Stimulated activated naive CD8-positive, alpha-beta T cell treated with anti-CD3 and anti-CD28 coated beads, Interleukin-15, amount 100 ng/mL, for 72 hours (primary cell): ENCODE results near the gene SLC10A4.

Experiments
- ATAC-seq: fragments of 150-1000 bp; cut with Tn5 transposase; 2 replicates; pipeline ENCODE4 v1.10.0; 2021; ENCODE audit warnings: mild to moderate bottlenecking, moderate library complexity
- DNase-seq, 2 donors: peaks; one replicate each; pipeline ENCODE4 v3.0.0; 2021 to 2022
- H3K27ac Mint-ChIP-seq, 2 donors: one replicate each; pipeline ENCODE4 v1.8.0; 2022; ENCODE audit warnings: mild to moderate bottlenecking in 2 of 2, mixed read lengths in 2 of 2, moderate library complexity in 2 of 2
- H3K27me3 Mint-ChIP-seq: one replicate; pipeline ENCODE4 v1.8.0; 2022; ENCODE audit warnings: mixed read lengths
- H3K4me1 Mint-ChIP-seq: one replicate; pipeline ENCODE4 v1.8.0; 2022; ENCODE audit warnings: mild to moderate bottlenecking, mixed read lengths
- H3K4me3 Mint-ChIP-seq, 2 donors: one replicate each; pipeline ENCODE4 v1.8.0; 2022; ENCODE audit warnings: mild to moderate bottlenecking in 2 of 2, mixed read lengths in 2 of 2, moderate library complexity in 1 of 2
- H3K9me3 Mint-ChIP-seq, 2 donors: one replicate each; pipeline ENCODE4 v1.8.0; 2022; ENCODE audit warnings: mixed read lengths in 2 of 2

The SLC10A4 gene

DNA sequence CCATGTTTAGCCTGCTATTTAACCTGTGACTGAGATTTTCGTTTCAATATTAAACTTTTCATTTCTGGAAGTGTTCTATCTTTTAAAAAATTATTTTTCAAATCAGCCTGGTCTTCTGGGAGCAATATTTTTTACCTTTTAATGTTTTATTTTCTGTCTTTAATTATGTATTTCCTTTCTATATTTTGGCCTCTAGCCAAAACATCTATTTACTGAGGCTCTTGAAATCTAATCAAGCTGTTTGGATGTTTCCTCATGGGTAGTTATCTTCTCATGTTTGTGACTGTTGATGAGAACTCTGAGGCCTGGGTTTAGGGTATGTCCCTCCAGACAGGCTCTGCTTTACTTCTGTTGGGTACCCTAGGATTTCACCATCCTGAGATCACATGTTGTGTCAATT lies 10.3 kb upstream of the SLC10A4 start:
- no peak for DNase-seq
- ATAC-seq = no peak
- peaks cover 7% of the 10 kb centered on the region for H3K4me1 Mint-ChIP-seq
- H3K27me3 Mint-ChIP-seq = peaks cover 27% of the 10 kb centered on the region
- no peaks in the 10 kb centered on the region for H3K9me3 Mint-ChIP-seq
- no peak overlapping the region for H3K4me3 Mint-ChIP-seq
- no peak overlapping the region for H3K27ac Mint-ChIP-seq

DNA sequence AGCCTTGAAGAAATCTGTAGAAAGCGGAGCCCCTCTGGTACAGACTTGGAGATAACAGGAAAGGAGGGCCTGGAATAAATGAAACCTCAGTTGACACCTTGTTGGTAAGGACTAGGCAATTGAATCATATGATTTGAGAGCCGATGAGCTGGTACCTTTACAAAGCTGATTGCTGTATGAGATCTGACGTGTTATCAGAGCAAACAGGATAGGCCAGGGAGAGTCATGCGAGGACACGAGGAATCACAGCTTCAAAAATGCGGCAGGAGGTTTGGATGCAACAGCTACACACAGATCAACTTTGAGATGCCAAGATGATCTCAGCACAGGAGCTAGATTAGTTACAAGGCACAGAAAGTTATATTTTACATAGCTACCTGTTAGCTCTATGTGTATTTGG lies 7.4 kb upstream of the SLC10A4 start:
- Mint-ChIP-seq H3K4me1 (peaks cover 7% of the 10 kb centered on the region), H3K4me3 (no peak overlapping the region), H3K27me3 (peaks cover 19% of the 10 kb centered on the region), H3K9me3 (no peaks in the 10 kb centered on the region), H3K27ac (no peak overlapping the region)
- DNase-seq (no peak), ATAC-seq (no peak)

DNA sequence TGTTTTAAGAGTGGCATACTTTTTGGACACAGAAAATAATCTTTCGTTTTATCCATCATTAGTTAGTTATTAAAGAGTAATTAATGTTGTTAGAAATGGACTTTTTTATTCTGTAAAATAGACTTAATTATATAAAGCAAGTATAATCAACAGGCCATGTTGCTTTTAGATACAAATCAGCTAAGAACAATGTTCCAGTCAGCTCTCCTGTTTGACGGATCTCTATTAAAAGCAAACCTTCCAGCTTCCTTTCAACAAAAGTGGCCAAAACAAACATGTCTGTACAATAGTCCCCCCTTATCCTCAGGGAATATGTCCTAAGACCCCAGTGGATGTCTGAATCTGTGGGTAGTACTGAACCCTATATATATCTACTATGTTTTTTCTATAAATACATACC lies 4.9 kb upstream of the SLC10A4 start:
- Mint-ChIP-seq H3K4me1 (peaks cover 7% of the 10 kb centered on the region), H3K9me3 (no peaks in the 10 kb centered on the region), H3K27ac (no peak overlapping the region), H3K4me3 (no peak overlapping the region), H3K27me3 (peaks cover 39% of the 10 kb centered on the region)
- no peak for DNase-seq
- no peak for ATAC-seq

DNA sequence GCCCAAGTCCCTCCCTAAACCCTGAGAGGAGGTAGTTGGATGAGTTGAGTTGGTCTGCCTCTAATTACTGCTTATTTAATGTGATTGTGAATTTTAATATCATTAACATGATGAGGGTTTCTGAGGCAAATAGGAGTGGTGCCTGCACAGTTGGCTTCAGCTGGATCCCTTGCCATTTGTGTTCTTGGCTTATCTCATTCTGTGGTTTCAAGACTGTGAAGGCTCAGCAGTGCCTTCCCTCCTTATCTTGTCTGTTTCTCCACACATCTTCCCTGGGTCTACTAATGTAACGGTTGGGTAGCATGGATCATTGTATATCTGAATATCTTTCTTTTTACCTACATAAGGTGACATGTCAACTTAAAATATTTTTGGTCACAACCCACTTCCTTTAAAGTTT lies 1.6 kb upstream of the SLC10A4 start:
- no peak for DNase-seq
- Mint-ChIP-seq H3K27me3 (peaks cover 64% of the 10 kb centered on the region), H3K9me3 (no peaks in the 10 kb centered on the region), H3K4me3 (no peak overlapping the region), H3K4me1 (peaks cover 22% of the 10 kb centered on the region), H3K27ac (no peak overlapping the region)
- ATAC-seq = no peak

DNA sequence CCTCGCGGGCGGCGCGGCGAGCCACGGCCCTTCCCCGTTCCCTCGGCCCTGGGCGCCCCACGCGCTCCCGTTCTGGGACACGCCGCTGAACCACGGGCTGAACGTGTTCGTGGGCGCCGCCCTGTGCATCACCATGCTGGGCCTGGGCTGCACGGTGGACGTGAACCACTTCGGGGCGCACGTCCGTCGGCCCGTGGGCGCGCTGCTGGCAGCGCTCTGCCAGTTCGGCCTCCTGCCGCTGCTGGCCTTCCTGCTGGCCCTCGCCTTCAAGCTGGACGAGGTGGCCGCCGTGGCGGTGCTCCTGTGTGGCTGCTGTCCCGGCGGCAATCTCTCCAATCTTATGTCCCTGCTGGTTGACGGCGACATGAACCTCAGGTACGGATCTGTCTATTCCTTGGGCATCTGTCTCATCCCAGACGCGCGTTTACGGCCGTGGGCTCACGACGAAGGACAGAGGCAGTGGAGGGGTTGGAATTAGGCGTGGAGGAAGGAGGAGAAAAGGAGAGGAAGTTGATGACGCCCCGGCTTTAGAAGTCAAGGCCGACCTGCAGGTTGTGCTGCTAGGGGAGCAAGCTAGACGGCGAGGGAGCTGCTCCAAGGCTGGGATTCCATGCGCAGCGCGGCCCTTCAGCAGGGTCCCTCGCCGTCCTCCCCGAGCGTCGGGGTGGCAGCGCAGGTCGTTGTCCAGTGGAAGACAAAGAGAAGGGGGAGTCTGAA lies 792 bp downstream of the SLC10A4 start:
- no peak overlapping the region for H3K27ac Mint-ChIP-seq

DNA sequence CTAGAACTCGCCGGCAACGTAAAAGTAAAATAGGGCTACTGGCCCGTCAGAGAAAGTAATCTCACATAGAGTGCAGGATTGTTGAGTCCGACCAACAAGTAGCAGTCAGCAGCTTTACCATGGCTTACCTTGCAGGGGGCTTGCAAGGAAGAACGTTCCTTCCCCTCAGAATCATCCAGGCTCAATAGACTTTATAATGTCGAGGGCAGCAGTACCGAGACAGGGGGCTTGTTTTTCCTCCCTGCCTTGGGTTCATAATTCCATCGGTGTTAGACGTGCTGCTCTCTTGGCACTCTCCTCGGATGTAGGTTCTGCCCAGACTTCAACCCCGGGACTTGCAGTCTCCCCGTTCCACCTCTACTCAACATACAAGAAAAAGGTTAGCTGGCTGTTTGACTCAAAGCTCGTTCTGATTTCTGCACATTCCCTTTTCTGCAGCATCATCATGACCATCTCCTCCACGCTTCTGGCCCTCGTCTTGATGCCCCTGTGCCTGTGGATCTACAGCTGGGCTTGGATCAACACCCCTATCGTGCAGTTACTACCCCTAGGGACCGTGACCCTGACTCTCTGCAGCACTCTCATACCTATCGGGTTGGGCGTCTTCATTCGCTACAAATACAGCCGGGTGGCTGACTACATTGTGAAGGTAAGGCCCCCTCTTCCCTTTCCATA lies 1.5 kb downstream of the SLC10A4 start:
- peaks cover 83% of the 10 kb centered on the region for H3K27me3 Mint-ChIP-seq
- DNase-seq = no peak
- H3K27ac Mint-ChIP-seq = no peak overlapping the region
- H3K9me3 Mint-ChIP-seq = no peaks in the 10 kb centered on the region
- peak overlapping the region; percentile 52 to 81 for H3K4me3 Mint-ChIP-seq
- peaks cover 17% of the 10 kb centered on the region for H3K4me1 Mint-ChIP-seq
- no peak for ATAC-seq

More for the DNA sequence above, 792 bp downstream of the SLC10A4 start:
- DNase-seq = no peak
- Mint-ChIP-seq H3K27me3 (peaks cover 76% of the 10 kb centered on the region), H3K4me1 (peaks cover 14% of the 10 kb centered on the region), H3K4me3 (peak overlapping the region; percentile 52 to 81), H3K9me3 (no peaks in the 10 kb centered on the region)
- ATAC-seq = peak; percentile 71

DNA sequence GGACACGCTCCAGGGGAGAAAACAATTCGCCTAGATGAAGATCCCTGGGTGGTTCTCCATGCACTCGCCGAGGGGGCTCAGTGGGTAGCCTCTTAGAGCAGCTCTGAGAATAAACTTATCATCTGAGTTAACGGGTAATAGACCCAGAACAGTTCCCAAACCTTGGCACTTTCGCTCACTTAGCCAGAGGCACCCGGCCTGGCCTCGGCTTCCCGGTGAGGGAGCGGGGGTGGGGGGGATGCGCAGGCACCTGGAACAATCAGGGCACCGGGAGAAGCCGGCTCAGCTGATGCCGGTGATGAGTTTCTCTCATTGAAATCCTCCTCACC lies 6.5 kb downstream of the SLC10A4 start:
- H3K9me3 Mint-ChIP-seq = no peaks in the 10 kb centered on the region
- no peak overlapping the region for H3K27ac Mint-ChIP-seq
- peaks cover 69% of the 10 kb centered on the region for H3K27me3 Mint-ChIP-seq
- DNase-seq (no peak), ATAC-seq (no peak)
- H3K4me3 Mint-ChIP-seq = peak overlapping the region; percentile 75 to 77
- peaks cover 11% of the 10 kb centered on the region for H3K4me1 Mint-ChIP-seq

DNA sequence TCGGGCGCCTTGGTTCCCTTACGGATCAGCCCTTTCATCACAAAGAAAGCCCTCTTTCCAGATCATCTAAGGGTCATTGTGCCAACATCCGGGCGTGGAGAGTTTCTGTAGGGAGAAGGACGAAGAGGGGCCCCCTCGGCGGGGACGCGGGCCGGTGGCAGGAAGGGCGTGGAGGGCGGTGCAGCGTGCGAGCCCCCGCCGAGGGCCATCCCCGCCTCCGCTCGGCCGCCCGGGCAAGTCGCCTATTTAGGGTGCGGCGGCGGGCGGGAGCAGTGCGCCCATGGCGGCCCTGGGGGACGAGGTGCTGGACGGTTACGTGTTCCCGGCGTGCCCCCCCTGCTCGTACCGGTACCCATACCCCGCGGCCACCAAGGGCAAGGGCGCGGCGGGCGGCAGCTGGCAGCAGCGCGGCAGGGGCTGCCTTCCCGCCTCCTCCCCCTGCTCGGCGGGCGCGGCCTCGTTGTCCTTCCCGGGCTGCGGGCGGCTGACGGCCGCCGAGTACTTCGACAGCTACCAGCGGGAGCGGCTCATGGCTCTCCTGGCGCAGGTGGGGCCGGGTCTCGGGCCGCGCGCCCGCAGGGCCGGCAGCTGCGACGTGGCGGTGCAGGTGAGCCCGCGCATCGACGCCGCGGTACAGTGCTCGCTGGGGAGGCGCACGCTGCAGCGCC lies 7.0 kb downstream of the SLC10A4 start, which contains the start of gene ZAR1:
Gene ZAR1, plus strand, starts transcription at position 241 of the 668 bp plus-strand sequence. Its CDS starts 40 bp downstream, at position 281.
- Mint-ChIP-seq H3K27me3 (peaks cover 64% of the 10 kb centered on the region), H3K27ac (no peak within 1 kb of the TSS), H3K9me3 (no peaks in the 10 kb centered on the region), H3K4me1 (peaks cover 6% of the 10 kb centered on the region), H3K4me3 (peak within 1 kb of the TSS; percentile 75 to 77)
- peak; percentile 62 for ATAC-seq
- no peak for DNase-seq

DNA sequence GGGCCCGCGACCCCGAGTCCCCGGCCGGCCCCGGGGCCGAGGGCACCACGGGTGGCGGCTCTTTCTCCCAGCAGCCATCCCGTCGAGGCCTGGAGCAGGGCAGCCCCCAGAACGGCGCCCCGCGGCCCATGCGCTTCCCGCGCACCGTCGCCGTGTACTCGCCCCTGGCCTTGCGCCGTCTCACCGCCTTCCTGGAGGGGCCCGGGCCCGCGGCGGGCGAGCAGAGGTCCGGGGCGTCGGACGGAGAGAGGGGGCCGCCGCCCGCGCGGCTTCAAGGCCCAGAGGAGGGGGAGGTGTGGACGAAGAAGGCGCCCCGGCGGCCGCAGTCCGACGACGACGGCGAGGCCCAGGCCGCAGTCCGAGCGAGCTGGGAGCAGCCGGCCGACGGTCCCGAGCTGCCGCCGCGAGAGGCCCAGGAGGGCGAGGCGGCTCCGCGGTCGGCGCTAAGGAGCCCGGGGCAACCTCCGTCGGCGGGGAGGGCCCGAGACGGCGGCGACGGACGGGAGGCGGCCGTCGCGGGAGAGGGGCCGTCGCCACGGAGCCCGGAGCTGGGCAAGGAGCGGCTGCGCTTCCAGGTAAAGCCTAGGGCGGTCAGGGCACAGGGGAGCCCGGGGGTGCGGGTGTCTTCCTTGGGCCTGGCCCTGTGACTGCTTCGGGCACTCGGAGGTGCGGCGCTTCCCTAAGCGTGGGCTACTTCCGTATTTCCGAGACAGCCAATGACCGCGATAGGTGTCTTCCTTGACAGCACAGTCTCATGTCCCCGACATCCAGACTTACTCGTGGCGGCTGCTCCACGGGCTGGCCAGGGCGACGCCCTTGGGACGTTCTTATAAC lies 7.8 kb downstream of the SLC10A4 start:
- peak overlapping the region in 1 of 2 donors; percentile 35 for H3K4me3 Mint-ChIP-seq
- H3K27ac Mint-ChIP-seq = no peak overlapping the region
- ATAC-seq (peak; percentile 46), DNase-seq (no peak)
- H3K9me3 Mint-ChIP-seq = no peaks in the 10 kb centered on the region
- peaks cover 56% of the 10 kb centered on the region for H3K27me3 Mint-ChIP-seq
- H3K4me1 Mint-ChIP-seq = peaks cover 6% of the 10 kb centered on the region

DNA sequence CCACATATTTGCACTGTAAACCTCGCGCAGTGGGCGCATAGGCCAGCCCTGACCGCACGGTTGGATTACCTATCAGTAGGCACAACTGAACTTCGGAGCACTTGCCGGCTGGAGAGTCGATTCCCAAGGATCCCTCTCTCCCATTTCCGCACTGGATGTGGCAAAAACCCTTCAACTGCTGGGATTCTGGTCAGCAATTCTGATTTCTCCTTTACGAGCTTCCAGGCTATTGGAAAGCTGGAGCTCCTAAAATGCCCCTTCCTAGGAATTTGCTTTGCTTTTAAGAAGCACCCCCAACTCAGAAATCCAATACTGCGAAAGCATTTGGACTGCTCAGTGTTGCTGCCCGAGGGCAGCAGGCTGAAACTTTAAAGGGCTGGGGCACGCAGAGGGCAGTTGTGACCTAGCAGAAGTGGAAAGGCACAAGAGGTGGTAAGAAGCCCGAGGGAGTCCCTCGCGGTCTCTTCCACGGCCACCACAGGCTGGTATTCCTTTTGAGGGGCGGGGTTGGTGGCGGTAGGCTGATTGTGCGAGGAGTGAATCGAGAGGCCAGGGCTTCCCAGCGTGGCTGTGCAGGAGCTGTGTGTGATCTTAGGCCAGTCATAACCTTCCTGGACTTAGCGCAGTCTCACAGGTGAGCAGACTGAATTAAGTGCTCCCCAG lies 8.5 kb downstream of the SLC10A4 start:
- Mint-ChIP-seq H3K27ac (no peak overlapping the region), H3K9me3 (no peaks in the 10 kb centered on the region), H3K27me3 (peaks cover 55% of the 10 kb centered on the region), H3K4me3 (peak overlapping the region in 1 of 2 donors; percentile 35), H3K4me1 (peaks cover 6% of the 10 kb centered on the region)
- ATAC-seq (no peak), DNase-seq (no peak)

DNA sequence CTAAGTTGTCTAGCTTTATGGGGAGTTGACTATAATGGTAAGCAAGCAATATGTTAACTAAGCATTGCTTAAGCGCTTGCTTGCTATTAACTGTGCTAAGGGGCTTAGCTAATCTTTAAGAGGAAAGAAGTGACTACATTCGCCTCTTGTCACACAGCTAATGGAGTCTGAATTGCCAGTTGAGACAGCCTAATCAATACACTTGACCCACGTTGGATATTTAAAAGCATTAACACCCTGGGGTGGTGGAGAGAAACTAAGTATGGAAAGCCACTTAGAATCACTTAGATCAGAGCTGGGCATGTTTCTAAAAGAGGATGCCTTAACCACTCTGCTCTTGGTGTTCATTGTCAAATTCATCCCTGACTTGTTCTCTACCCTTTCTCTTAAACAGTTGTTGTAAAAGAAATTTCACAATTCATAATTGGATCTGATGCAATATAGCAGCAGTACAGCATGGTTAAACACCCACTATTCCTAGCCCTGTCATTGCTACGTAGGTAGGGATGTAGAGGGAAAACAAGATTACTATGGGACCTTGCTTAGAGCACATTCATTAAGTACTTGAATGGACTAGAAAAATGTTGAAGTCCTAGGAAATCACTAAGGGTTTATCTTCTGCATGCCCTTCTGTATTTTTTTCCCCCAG lies 10.4 kb downstream of the SLC10A4 start:
- H3K4me1 Mint-ChIP-seq = peaks cover 6% of the 10 kb centered on the region
- no peak overlapping the region for H3K4me3 Mint-ChIP-seq
- no peaks in the 10 kb centered on the region for H3K9me3 Mint-ChIP-seq
- no peak for ATAC-seq
- peaks cover 36% of the 10 kb centered on the region for H3K27me3 Mint-ChIP-seq
- H3K27ac Mint-ChIP-seq = no peak overlapping the region
- DNase-seq = no peak

DNA sequence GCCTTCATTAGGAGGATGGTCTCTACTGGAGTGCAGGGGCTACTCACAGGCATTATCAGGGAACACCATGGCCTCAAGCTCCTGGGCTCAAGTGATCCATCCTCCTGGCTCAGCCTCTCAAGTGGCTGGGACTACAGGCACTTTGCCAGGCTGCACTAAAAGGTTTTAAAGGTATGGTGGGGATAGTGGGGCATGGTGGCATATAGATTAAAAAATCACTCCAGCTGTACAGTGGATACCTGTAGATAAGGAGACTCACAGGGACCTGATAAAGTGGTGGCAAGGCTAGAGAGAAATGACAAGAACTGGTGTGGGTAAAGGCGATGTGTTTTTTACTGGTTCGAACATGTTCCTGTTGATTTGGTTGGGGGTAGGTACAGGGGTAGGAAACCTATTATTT lies 12.8 kb downstream of the SLC10A4 start:
- ATAC-seq (no peak), DNase-seq (no peak)
- Mint-ChIP-seq H3K27me3 (peaks cover 19% of the 10 kb centered on the region), H3K4me3 (no peak overlapping the region), H3K27ac (no peak overlapping the region), H3K4me1 (peaks cover 11% of the 10 kb centered on the region), H3K9me3 (no peaks in the 10 kb centered on the region)

DNA sequence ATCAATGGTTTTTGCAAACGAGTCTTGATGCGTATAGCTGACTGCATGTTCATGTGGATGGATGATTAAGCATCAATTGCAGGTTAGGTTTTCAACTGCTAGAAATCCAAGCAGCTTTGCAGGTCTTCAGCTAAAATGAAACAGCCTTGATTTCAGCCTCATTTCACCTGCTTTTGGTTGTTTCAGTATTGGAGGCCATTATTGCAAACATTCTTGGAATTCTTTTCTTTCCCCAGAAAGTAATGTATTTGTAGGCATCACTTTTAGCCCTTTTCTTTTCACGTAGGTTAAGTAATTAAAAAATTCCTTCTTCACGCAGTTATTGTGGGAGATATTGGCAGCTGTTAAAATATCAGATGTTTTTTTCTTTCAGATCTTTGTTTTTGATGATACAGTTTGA lies 15.8 kb downstream of the SLC10A4 start:
- DNase-seq (no peak), ATAC-seq (no peak)
- Mint-ChIP-seq H3K4me1 (peaks cover 11% of the 10 kb centered on the region), H3K27ac (no peak overlapping the region), H3K27me3 (no peaks in the 10 kb centered on the region), H3K9me3 (no peaks in the 10 kb centered on the region), H3K4me3 (peak overlapping the region; percentile 35 to 40)

DNA sequence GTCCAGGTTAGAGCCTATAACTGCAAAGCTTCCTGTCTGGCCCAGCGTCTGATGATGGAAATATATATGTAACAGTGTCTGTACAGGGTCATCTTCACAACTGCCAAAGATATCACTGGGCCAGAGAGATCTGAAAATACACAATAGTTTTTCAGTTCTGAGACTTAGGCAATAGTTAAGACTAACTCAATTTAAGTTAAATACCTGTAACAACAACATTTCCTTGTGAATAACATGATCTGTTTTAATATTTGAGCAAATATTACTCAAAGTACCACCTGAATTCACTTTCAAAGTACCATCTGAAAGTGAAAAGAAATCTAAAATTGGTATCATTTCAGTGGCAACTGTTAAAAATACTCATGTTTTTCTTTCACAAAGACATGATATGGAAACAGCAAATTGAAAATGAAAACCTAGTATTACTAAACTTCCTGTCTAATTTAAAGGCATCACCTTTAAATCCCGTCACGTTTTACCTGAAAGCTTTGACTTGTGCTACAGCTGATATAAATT lies 16.5 kb downstream of the SLC10A4 start:
- DNase-seq (no peak), ATAC-seq (peak; percentile 79)
- Mint-ChIP-seq H3K27me3 (no peaks in the 10 kb centered on the region), H3K4me3 (peak overlapping the region; percentile 35 to 40), H3K4me1 (peaks cover 17% of the 10 kb centered on the region), H3K9me3 (no peaks in the 10 kb centered on the region), H3K27ac (peak overlapping the region; percentile 50 to 78)
